Measurements from ENCODE around the gene CHAF1A.

The CHAF1A gene

DNA sequence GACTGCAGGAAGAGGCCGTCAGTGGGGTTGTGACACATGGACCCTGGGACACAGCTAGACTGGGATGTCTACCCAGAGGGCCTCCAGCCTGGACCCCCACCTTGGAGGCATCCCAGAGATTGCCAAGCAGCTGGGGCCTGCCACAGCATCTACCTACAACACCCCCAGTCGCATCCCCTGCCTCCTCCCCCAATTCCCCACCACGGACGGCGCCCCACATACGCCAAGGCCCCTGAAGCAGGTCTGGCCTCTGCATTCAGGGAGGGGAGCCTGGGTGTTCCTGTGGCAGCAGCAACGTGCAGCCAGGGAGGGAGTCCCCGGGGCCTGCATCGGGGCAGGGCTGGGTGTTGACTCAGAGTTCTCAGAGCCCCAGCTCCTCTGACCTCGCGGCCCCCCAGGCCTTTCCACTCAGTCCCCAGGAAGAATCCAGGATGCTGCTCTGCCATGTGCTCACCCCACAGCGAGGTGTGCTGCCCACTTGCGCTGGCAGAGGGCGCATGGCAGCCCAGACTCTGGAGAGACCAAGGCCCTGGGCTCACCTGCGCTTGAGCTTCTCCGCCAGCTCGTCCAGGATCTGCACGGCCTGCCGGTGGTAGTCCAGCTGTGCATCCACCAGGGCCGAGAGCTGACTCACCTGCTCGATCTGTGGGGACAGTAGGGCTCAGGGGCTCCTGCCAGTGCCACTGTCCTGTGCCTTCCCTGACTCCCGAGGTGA, 39.5 kb upstream of the CHAF1A start:
- peak; percentile 49 for TF ChIP-seq CTCF (conservative IDR thresholded peaks at IDR 0.05; ENCODE audit: low read depth, low read length)
- no peak for DNase-seq (ENCODE audit: low read depth)
- no peak overlapping the region for H3K4me3 ChIP-seq (ENCODE audit: low read length)

GRCh38 chr19:4363571-4364304, 38.7 kb upstream of the CHAF1A start:
- no peak for TF ChIP-seq CTCF (conservative IDR thresholded peaks at IDR 0.05; ENCODE audit: low read depth, low read length)
- DNase-seq (ENCODE audit: low read depth), result no peak
- H3K4me3 ChIP-seq (ENCODE audit: low read length), result no peak overlapping the region

DNA sequence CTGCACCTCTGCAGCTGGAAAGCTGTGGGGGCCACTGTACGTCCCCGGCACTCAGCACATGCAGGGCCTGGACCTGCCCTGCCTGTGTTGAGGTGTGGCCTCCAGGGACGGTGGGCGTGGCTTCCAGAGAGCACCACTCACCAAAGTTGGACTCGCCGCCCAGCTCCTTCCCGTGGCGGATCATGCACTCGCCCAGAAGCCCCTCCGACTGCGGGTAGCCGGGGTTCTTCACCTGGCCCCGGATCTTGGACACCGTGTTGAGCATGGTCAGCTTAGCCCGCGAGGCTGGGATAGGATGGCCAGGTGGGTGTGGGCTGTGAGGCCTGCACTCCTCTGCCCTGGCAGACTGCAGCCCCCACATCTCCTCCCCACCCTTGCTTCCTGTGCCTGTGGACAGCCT, 37.1 kb upstream of the CHAF1A start:
- no peak for DNase-seq (ENCODE audit: low read depth)
- H3K4me3 ChIP-seq (ENCODE audit: low read length), result no peak overlapping the region
- no peak for TF ChIP-seq CTCF (conservative IDR thresholded peaks at IDR 0.05; ENCODE audit: low read depth, low read length)

DNA sequence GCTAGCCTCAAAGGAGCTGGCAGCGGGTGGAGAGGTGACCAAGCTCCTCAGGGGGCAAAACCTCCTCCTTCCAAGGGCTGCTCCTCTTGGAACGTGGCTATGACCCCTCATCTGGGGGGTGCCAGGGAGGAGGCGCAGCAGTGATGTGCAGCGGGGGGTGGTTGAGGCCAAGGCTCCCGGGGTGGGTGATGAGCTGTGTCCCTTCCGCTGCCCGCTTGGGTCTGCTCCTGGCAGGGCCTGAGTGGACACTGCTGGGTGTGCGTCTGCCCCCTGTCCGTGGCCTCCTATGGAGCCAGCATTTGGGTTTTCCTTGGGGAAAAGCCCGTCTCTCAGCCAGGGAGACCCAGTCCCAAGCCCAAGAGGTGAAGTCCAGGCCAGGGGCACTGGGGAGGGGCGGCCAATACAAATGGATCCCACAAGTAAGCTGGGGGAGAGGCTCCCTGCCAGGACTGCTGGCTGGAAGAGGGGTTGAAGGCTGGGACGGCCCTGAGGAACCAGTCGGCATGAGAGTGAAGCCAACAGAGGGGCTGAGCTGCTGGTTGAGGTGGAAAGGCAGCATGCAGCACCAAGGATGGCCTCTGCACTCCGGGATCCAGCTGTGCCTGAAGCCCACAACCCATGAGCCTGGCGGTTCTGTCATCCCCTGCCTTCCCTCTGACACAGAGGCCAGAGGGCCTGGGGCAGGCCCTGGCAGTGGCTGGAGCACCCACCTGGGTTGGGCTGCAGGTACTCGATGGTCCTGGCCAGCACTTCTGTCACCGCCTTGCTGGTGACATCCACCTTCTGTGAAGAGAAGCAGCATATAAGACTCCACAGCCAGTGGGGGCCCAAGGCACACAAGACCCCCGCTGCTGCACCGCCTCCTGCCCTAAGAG, 36.4 kb upstream of the CHAF1A start:
- DNase-seq (ENCODE audit: low read depth), result no peak
- H3K4me3 ChIP-seq (ENCODE audit: low read length), result no peak overlapping the region
- TF ChIP-seq CTCF (conservative IDR thresholded peaks at IDR 0.05; ENCODE audit: low read depth, low read length), result no peak

- no peak overlapping the region for H3K4me3 ChIP-seq (ENCODE audit: low read length)
- TF ChIP-seq CTCF (conservative IDR thresholded peaks at IDR 0.05; ENCODE audit: low read depth, low read length), result no peak
These were observed 35.6 kb upstream of the CHAF1A start for GRCh38 chr19:4366666-4367335.

DNA sequence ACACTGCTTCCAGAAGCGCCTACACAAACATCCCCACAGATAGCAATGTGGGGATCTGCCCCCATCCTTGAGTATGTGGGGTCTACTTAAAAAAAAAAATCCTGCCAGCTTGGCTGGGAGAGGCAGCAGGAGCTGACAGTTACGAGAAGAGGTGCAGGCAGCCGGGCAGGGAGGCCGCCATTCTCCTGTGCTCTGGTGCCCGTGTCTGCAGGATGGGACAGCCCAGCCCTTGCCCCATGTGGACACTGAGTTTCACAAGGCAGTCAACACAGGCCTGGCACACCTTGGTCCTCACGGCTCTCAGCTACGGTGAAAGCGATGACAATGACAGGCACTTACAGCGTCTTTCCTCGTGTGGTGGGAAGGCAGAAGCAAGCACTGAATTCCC, 35.1 kb upstream of the CHAF1A start:
- H3K4me3 ChIP-seq (ENCODE audit: low read length), result no peak overlapping the region

More at GRCh38 chr19:4366666-4367335, 35.6 kb upstream of the CHAF1A start:
- DNase-seq (ENCODE audit: low read depth), result no peak

More for the DNA sequence above, 35.1 kb upstream of the CHAF1A start:
- TF ChIP-seq CTCF (conservative IDR thresholded peaks at IDR 0.05; ENCODE audit: low read depth, low read length), result no peak
- no peak for DNase-seq (ENCODE audit: low read depth)

Data from retinal pigment epithelial cell (primary cell).